K562 (cell line): ENCODE measurements around the gene VAT1L. TPM values are rescaled to one million over a fixed set of nuclear protein-coding genes. Genes with fewer than 3 reads are reported as not detected.

Experiments used
- BACH1 ChIP-seq: fragments of 200-800 bp; sonication (Bioruptor generic); IDR thresholded peaks from 2 replicates; pipeline ENCODE4 v1.6.1; 2016; ENCODE audit warnings: missing genetic modification characterization, missing compliant biosample characterization
- CREB1 ChIP-seq, 2 experiments: sonication (generic) in 1 of 2; formaldehyde crosslinking in 1 of 2; IDR thresholded peaks; 2 replicates each; pipeline versions ENCODE4 v1.6.1 to v1.8.0; 2012 to 2022; ENCODE audit warnings: inconsistent platforms in 1 of 2, mild to moderate bottlenecking in 1 of 2, missing genetic modification reagents in 1 of 2, moderate library complexity in 1 of 2
- CREB3 ChIP-seq: fragments of 450-650 bp; conservative IDR thresholded peaks from 2 replicates; pipeline ENCODE4 v1.6.1; 2016; ENCODE audit warnings: missing genetic modification characterization, low read depth, mild to moderate bottlenecking, missing compliant biosample characterization, moderate library complexity
- DPF2 ChIP-seq: fragments of 450-650 bp; IDR thresholded peaks from 2 replicates; pipeline ENCODE4 v1.6.1; 2016
- ERF ChIP-seq: fragments of 450-650 bp; formaldehyde crosslinking; IDR thresholded peaks from 2 replicates; pipeline ENCODE4 v1.4.0; 2020; ENCODE audit warnings: mild to moderate bottlenecking, mixed read lengths
- ETV5 ChIP-seq: sonication (generic); formaldehyde crosslinking; IDR thresholded peaks from 2 replicates; pipeline ENCODE4 v1.4.0; 2020; ENCODE audit warnings: low read depth, mild to moderate bottlenecking, missing genetic modification reagents
- ETV6 ChIP-seq, 3 experiments: fragments of 150-350 bp in 1 of 3; sonication (generic) in 1 of 3; formaldehyde crosslinking in 1 of 3; IDR thresholded peaks; 2 replicates each; pipeline versions ENCODE4 v1.6.1 to v1.8.0; 2014 to 2022; ENCODE audit warnings: borderline replicate concordance in 2 of 3, low read depth in 2 of 3, antibody characterized with exemption in 1 of 3, low read length in 1 of 3, mild to moderate bottlenecking in 1 of 3, missing genetic modification reagents in 1 of 3
- FOS ChIP-seq: IDR thresholded peaks from 3 replicates; pipeline ENCODE4 v1.6.1; 2011; ENCODE audit not compliant: insufficient read length; ENCODE audit errors: extremely low read depth
- FOXP1 ChIP-seq: sonication (generic); formaldehyde crosslinking; IDR thresholded peaks from 2 replicates; pipeline ENCODE4 v1.8.0; 2022; ENCODE audit warnings: mild to moderate bottlenecking, missing genetic modification reagents
- GATAD2B ChIP-seq: fragments of 450-650 bp; IDR thresholded peaks from 2 replicates; pipeline ENCODE4 v1.6.1; 2017; ENCODE audit warnings: mild to moderate bottlenecking, borderline replicate concordance
- MED1 ChIP-seq: sonication (generic); formaldehyde crosslinking; IDR thresholded peaks from 2 replicates; pipeline ENCODE4 v1.8.1; 2023; ENCODE audit warnings: missing genetic modification reagents, borderline replicate concordance
- MLLT1 ChIP-seq, 2 experiments: fragments of 450-650 bp; IDR thresholded peaks; 2 replicates each; pipeline ENCODE4 v1.6.1; 2016
- NR2C2 ChIP-seq, 2 experiments: fragments of 200-800 bp in 1 of 2; sonication (Bioruptor generic) in 1 of 2; sonication (generic) in 1 of 2; formaldehyde crosslinking in 1 of 2; IDR thresholded peaks; 2 replicates each; pipeline versions ENCODE4 v1.6.1 to v1.8.0; 2016 to 2022; ENCODE audit warnings: mild to moderate bottlenecking in 1 of 2, missing compliant biosample characterization in 1 of 2, missing genetic modification characterization in 1 of 2, missing genetic modification reagents in 1 of 2
- NR4A1 ChIP-seq, 2 experiments: fragments of 250-450 bp in 1 of 2; fragments of 450-650 bp in 1 of 2; sonication (Bioruptor Pico) in 1 of 2; IDR thresholded peaks; 2 replicates each; pipeline versions ENCODE4 v1.4.0 to v1.6.1; 2016 to 2020; ENCODE audit warnings: mild to moderate bottlenecking in 2 of 2, missing compliant biosample characterization in 1 of 2, missing genetic modification characterization in 1 of 2, moderate library complexity in 1 of 2
- PCBP2 ChIP-seq: fragments of 200-400 bp; formaldehyde crosslinking; IDR thresholded peaks from 2 replicates; pipeline ENCODE4 v1.6.1; 2018; ENCODE audit warnings: low read length, low read depth, mild to moderate bottlenecking, moderate library complexity; ENCODE audit not compliant: poor library complexity, severe bottlenecking
- PTTG1 ChIP-seq: fragments of 450-650 bp; IDR thresholded peaks from 2 replicates; pipeline ENCODE4 v1.6.1; 2016; ENCODE audit warnings: low read depth, mild to moderate bottlenecking, missing genetic modification characterization, missing compliant biosample characterization
- SNAPC5 ChIP-seq: fragments of 250-450 bp; sonication (Bioruptor Pico); IDR thresholded peaks from 2 replicates; pipeline ENCODE4 v1.8.0; 2021; ENCODE audit warnings: moderate library complexity, mild to moderate bottlenecking, inconsistent platforms
- STAT5A ChIP-seq: IDR thresholded peaks from 2 replicates; pipeline ENCODE4 v1.6.1; 2012; ENCODE audit warnings: low read length, inconsistent platforms, borderline replicate concordance
- YY1 ChIP-seq, 3 experiments: IDR thresholded peaks; 2 replicates each; pipeline ENCODE4 v1.6.1; 2011; ENCODE audit warnings: low read length in 2 of 3, mild to moderate bottlenecking in 2 of 3, moderate library complexity in 2 of 3, borderline replicate concordance in 1 of 3, control low read depth in 1 of 3, low read depth in 1 of 3; ENCODE audit not compliant: insufficient read depth in 3 of 3, insufficient replicate concordance in 2 of 3, control insufficient read depth in 1 of 3, insufficient read length in 1 of 3; ENCODE audit errors: extremely low read depth in 1 of 3
- ZBED1 ChIP-seq: IDR thresholded peaks from 2 replicates; pipeline ENCODE4 v1.6.1; 2014
- ZBTB7A ChIP-seq: IDR thresholded peaks from 2 replicates; pipeline ENCODE4 v1.6.1; 2011; ENCODE audit warnings: low read depth, mild to moderate bottlenecking, low read length, moderate library complexity, borderline replicate concordance; ENCODE audit not compliant: control insufficient read depth
- ZEB2 ChIP-seq: fragments of 450-650 bp; IDR thresholded peaks from 2 replicates; pipeline ENCODE4 v1.6.1; 2016
- ZNF121 ChIP-seq: sonication (generic); formaldehyde crosslinking; conservative IDR thresholded peaks from 2 replicates; pipeline ENCODE4 v1.8.0; 2022; ENCODE audit warnings: missing genetic modification reagents
- ZNF165 ChIP-seq: fragments of 250-450 bp; sonication (Bioruptor Pico); IDR thresholded peaks from 2 replicates; pipeline ENCODE4 v1.4.0; 2020; ENCODE audit warnings: borderline replicate concordance
- ZNF311 ChIP-seq: fragments of 250-450 bp; sonication (Bioruptor Pico); IDR thresholded peaks from 2 replicates; pipeline ENCODE4 v1.4.0; 2020; ENCODE audit warnings: mild to moderate bottlenecking, moderate library complexity
- ZNF324 ChIP-seq: fragments of 250-450 bp; sonication (Bioruptor Pico); IDR thresholded peaks from 2 replicates; pipeline ENCODE4 v1.4.0; 2020; ENCODE audit warnings: mild to moderate bottlenecking
- ZNF76 ChIP-seq: fragments of 250-450 bp; sonication (Bioruptor Pico); IDR thresholded peaks from 2 replicates; pipeline ENCODE4 v1.4.0; 2020; ENCODE audit warnings: mild to moderate bottlenecking, moderate library complexity, borderline replicate concordance
- polyA plus RNA-seq, 8 experiments: library from polyadenylated mRNA; depleted of rRNA in 4 of 8; stranded (reverse) in 5 of 8; unstranded in 3 of 8; fragments of >200 nt; fragmentation: Nextera tagmentation in 2 of 8; fragmentation: Illumina TruSeq in 1 of 8; extraction: Ambion mirVana in 2 of 8; extraction: Trizol in 1 of 8; gene quantifications; 2 replicates each; pipeline versions ENCODE4 v1.2.1 to v1.2.3, GENCODE V29; 2011 to 2014; ENCODE audit warnings: inconsistent platforms in 1 of 8, missing spikeins in 1 of 8
- total RNA-seq, 7 experiments: library from RNA; depleted of rRNA in 6 of 7; stranded (reverse); fragments of >200 nt in 6 of 7; fragmentation: Illumina TruSeq in 2 of 7; extraction: Trizol in 2 of 7; gene quantifications; 2 replicates each; pipeline versions ENCODE4 v1.2.1 to v1.2.3, GENCODE V29; 2011 to 2021; ENCODE audit warnings: low replicate concordance in 1 of 7

VAT1L gene
- total and polyA plus RNA-seq, 9 of the 15 experiments (the other 6 are each of a cell fraction or from before 2014, with no cell fraction given): 0.01 TPM; not detected in 8

GRCh38 chr16:77739559-77739892, 48.8 kb upstream of the VAT1L start (continued):
- TF ChIP-seq MLLT1 (IDR thresholded peaks at IDR 0.05) (no peak), CREB1 (IDR thresholded peaks at IDR 0.05) (no peak), CREB1 (CRISPR knock-in tag; IDR thresholded peaks at IDR 0.05) (no peak), PTTG1 (peak; percentile 91), BACH1 (tag) (peak; percentile 87), ZBTB7A (no peak), DPF2 (peak; percentile 39; the same call in 1 of the 2 replicates), STAT5A (no peak), NR2C2 (CRISPR knock-in tag; IDR thresholded peaks at IDR 0.05) (no peak), NR2C2 (tag; IDR thresholded peaks at IDR 0.05) (peak; percentile 66), ZNF76 (CRISPR knock-in tag) (peak; percentile 93), ETV5 (CRISPR knock-in tag) (no peak), ZEB2 (no peak), SNAPC5 (no peak), ZNF165 (CRISPR knock-in tag) (0 out of 2 replicates have a peak, but pooled peaks have one; percentile 26), GATAD2B (no peak), PCBP2 (no peak), CREB3 (tag) (peak; percentile 98), YY1 (IDR thresholded peaks at IDR 0.05; ENCODE audit: borderline replicate concordance in 1 of 3, control insufficient read depth in 1 of 3, extremely low read depth in 1 of 3, insufficient read depth in 3 of 3, insufficient read length in 1 of 3, insufficient replicate concordance in 2 of 3, low read depth in 1 of 3, low read length in 2 of 3) (no peak), ZNF324 (CRISPR knock-in tag) (no peak), MED1 (no peak), FOS (no peak), ZNF121 (CRISPR knock-in tag) (no peak), FOXP1 (CRISPR knock-in tag) (no peak), NR4A1 (CRISPR knock-in tag; IDR thresholded peaks at IDR 0.05) (peak; percentile 47; the same call in 1 of the 2 replicates), NR4A1 (tag; IDR thresholded peaks at IDR 0.05) (peak; percentile 98), ERF (CRISPR knock-in tag) (0 out of 2 replicates have a peak, but pooled peaks have one; percentile 73), ETV6 (IDR thresholded peaks at IDR 0.05; ENCODE audit: borderline replicate concordance in 1 of 2, low read depth in 2 of 2, low read length in 1 of 2) (no peak), ETV6 (CRISPR knock-in tag; IDR thresholded peaks at IDR 0.05; ENCODE audit: borderline replicate concordance) (no peak), ZBED1 (no peak), ZNF311 (CRISPR knock-in tag) (peak; percentile 78)
